Fibroblast of upper back skin (primary cell): ENCODE measurements around the gene ZNF587B.
"Not testable (repeated sequence)": the region's sequence is repeated elsewhere in the genome, so short reads cannot be mapped to it uniquely, and the experiment has no call there.

Experiments used
- DNase-seq: peaks from one replicate; pipeline ENCODE4 v3.0.0-alpha.2; 2013

The ZNF587B gene

GRCh38 chr19:57830071-57830602 lies at the start of gene ZNF587B:
Gene ZNF587B, plus strand, starts transcription at chr19:57830299. Its CDS starts 230 bp downstream, at chr19:57830529.
- DNase-seq: peak; percentile 55

GRCh38 chr19:57786286-57786685 lies 43.8 kb upstream of the ZNF587B start:
- DNase-seq: no peak

GRCh38 chr19:57786906-57787305 lies 43.2 kb upstream of the ZNF587B start:
- DNase-seq: no peak

GRCh38 chr19:57788114-57788692 lies 41.9 kb upstream of the ZNF587B start:
- DNase-seq: no peak

- no peak for DNase-seq
These were observed 40.8 kb upstream of the ZNF587B start for GRCh38 chr19:57789288-57789687.

- not testable (repeated sequence) for DNase-seq
These were observed 33.5 kb upstream of the ZNF587B start for GRCh38 chr19:57796580-57796979.

- DNase-seq: no peak
These were observed 29.4 kb upstream of the ZNF587B start for GRCh38 chr19:57800696-57801095.

GRCh38 chr19:57802269-57802668 lies 27.8 kb upstream of the ZNF587B start:
- DNase-seq: no peak

- no peak for DNase-seq
These were observed 26.9 kb upstream of the ZNF587B start for GRCh38 chr19:57803265-57803593.

GRCh38 chr19:57803594-57804325 lies 26.3 kb upstream of the ZNF587B start:
- peak; percentile 98 for DNase-seq

- DNase-seq: no peak
These were observed 22.6 kb upstream of the ZNF587B start for GRCh38 chr19:57807541-57807940.

- DNase-seq: not testable (repeated sequence)
These were observed 19.4 kb upstream of the ZNF587B start for GRCh38 chr19:57810410-57811295.

GRCh38 chr19:57812226-57812625 lies 17.9 kb upstream of the ZNF587B start:
- DNase-seq: no peak

GRCh38 chr19:57812975-57813820 lies 16.9 kb upstream of the ZNF587B start:
- not testable (repeated sequence) for DNase-seq

GRCh38 chr19:57813919-57814504 lies 16.1 kb upstream of the ZNF587B start:
- DNase-seq: no peak

GRCh38 chr19:57814505-57815246 lies 15.4 kb upstream of the ZNF587B start, which contains the start of gene ZNF552:
Gene ZNF552, minus strand, starts transcription at chr19:57814913. Its CDS starts 170 bp downstream, at chr19:57814743.
- peak; percentile 91 for DNase-seq

GRCh38 chr19:57815247-57816075 lies 14.6 kb upstream of the ZNF587B start:
- DNase-seq: no peak

- DNase-seq: no peak
These were observed 13.4 kb upstream of the ZNF587B start for GRCh38 chr19:57816652-57817051.

GRCh38 chr19:57817976-57818375 lies 12.1 kb upstream of the ZNF587B start:
- no peak for DNase-seq

- DNase-seq: no peak
These were observed 11.7 kb upstream of the ZNF587B start for GRCh38 chr19:57818378-57818777.
